Panc1 (cell line): ENCODE measurements around the gene KIF25. TPM values are rescaled to one million over a fixed set of nuclear protein-coding genes. Genes with fewer than 3 reads are reported as not detected.

Experiments used
- ATAC-seq: fragments of 200-7000 bp; cut with Tn5 transposase; 2 replicates; pipeline ENCODE4 v1.9.1; 2020; ENCODE audit warnings: mild to moderate bottlenecking, moderate library complexity
- BruUV-seq: library from RNA; stranded (reverse); fragments of 400-500 nt; replicated peaks from 2 replicates; lab custom pipeline; 2021; lab: Mats Ljungman, UMichigan
- CTCF ChIA-PET: fragments of 300-600 bp; sonication (Branson Sonifier 250); formaldehyde crosslinking; loops from one replicate; lab custom pipeline; 2022; ENCODE audit warnings: antibody characterized with exemption; lab: Charles Lee
- POLR2A ChIA-PET: fragments of 300-600 bp; sonication (Branson Sonifier 250); formaldehyde crosslinking; loops from one replicate; lab custom pipeline; 2022; ENCODE audit warnings: antibody characterized with exemption; lab: Charles Lee
- DNase-seq: peaks from one replicate; pipeline ENCODE4 v3.0.0-alpha.2; 2010; ENCODE audit warnings: low read depth, low spot score
- H3K27ac ChIP-seq: 2 replicates; pipeline ENCODE4 v1.5.1; 2011; ENCODE audit warnings: mild to moderate bottlenecking, low read length, inconsistent platforms
- H3K27me3 ChIP-seq: fragments of 200-500 bp; sonication (Bioruptor generic); 2 replicates; pipeline ENCODE4 v1.6.0; 2014; ENCODE audit warnings: low read length, inconsistent platforms; ENCODE audit not compliant: control insufficient read depth, insufficient read depth
- H3K36me3 ChIP-seq: fragments of 200-500 bp; sonication (Bioruptor generic); 2 replicates; pipeline ENCODE4 v1.5.1; 2014; ENCODE audit warnings: inconsistent platforms, mild to moderate bottlenecking, low read length, moderate library complexity; ENCODE audit not compliant: control insufficient read depth, insufficient read depth
- H3K4me1 ChIP-seq: 2 replicates; pipeline ENCODE4 v1.5.1; 2011; ENCODE audit warnings: inconsistent platforms, mild to moderate bottlenecking, low read length, moderate library complexity; ENCODE audit not compliant: control insufficient read depth, insufficient read depth
- H3K4me3 ChIP-seq, 2 experiments: 2 replicates each; pipeline ENCODE4 v1.5.1; 2011 to 2012; ENCODE audit warnings: low read depth in 2 of 2, low read length in 2 of 2, mild to moderate bottlenecking in 2 of 2, inconsistent platforms in 1 of 2, moderate library complexity in 1 of 2
- H3K9me3 ChIP-seq: fragments of 200-500 bp; sonication (Bioruptor generic); 2 replicates; pipeline ENCODE4 v1.5.1; 2014; ENCODE audit warnings: low read depth, mild to moderate bottlenecking, inconsistent platforms, low read length, moderate library complexity; ENCODE audit not compliant: control insufficient read depth, insufficient read depth
- POLR2AphosphoS5 ChIP-seq: IDR thresholded peaks from 2 replicates; pipeline ENCODE4 v1.6.1; 2012; ENCODE audit warnings: mild to moderate bottlenecking, low read depth, low read length, moderate library complexity
- SIN3A ChIP-seq: IDR thresholded peaks from 2 replicates; pipeline ENCODE4 v1.6.1; 2012; ENCODE audit warnings: low read depth, mild to moderate bottlenecking, low read length, moderate library complexity, borderline replicate concordance; ENCODE audit not compliant: insufficient read depth
- TCF7L2 ChIP-seq: IDR thresholded peaks from 2 replicates; pipeline ENCODE4 v1.6.1; 2011; ENCODE audit warnings: mild to moderate bottlenecking, low read depth, low read length, inconsistent platforms
- in situ Hi-C: cut with HindIII; loops from 2 replicates; pipeline ENCODE4 v1.10.0; 2016; ENCODE audit warnings: low sequenced_read_pairs, low pct_unique_long_range_greater_than_20kb
- intact Hi-C: fragments of 100-400 bp; cut with micrococcal nuclease; formaldehyde crosslinking; loops from one replicate; pipeline ENCODE4 v1.10.0; 2022; ENCODE audit not compliant: unreplicated experiment
- total RNA-seq: library from RNA; stranded (reverse); gene quantifications from one replicate; pipeline ENCODE4 v1.2.1, GENCODE V29; 2021; ENCODE audit not compliant: unreplicated experiment
- TF ChIP-seq, protein P1 (sequence below), 2 experiments: IDR thresholded peaks; 2 replicates each; pipeline ENCODE4 v1.6.1; 2011 to 2012; ENCODE audit warnings: low read depth in 2 of 2, control low read depth in 1 of 2, low read length in 1 of 2, mild to moderate bottlenecking in 1 of 2, moderate library complexity in 1 of 2; ENCODE audit not compliant: insufficient read depth in 1 of 2
- TF ChIP-seq, protein P2 (sequence below): fragments of 450-650 bp; IDR thresholded peaks from 2 replicates; pipeline ENCODE4 v1.5.1; 2017; ENCODE audit warnings: mild to moderate bottlenecking

The KIF25 gene
- total RNA-seq, 1 experiment from 2014 or later = 0.44 TPM

DNA sequence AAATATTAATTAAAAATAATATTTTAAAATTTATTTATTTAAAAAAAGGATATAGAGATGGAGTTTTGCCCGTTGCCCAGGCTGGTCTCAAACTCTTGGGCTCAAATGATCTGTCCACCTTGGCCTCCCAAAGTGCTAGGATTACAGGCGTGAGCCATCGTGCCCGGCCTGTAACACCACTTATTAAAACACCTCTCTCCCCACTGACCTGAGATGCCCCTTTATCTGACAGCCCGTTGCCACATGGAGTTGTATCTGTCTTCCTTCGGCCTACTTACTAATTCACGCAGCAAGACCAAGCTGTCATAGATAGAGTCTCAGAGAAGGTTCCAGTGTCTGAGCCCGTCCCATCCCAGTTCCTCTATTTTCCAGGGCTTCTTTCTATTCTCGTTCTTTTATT is 30.7 kb downstream of the KIF25 start:
- POLR2A ChIA-PET = interaction anchor here (0.6 kb wide), 1 partner anchor 238 kb away, joined by 3 read pairs; no protein-coding TSS in a partner anchor
- no peak overlapping the region for H3K4me3 ChIP-seq
- DNase-seq (no peak), ATAC-seq (no peak)
- no peak overlapping the region for H3K27ac ChIP-seq
- H3K36me3 ChIP-seq = no peaks in the 10 kb centered on the region
- TF ChIP-seq SIN3A = no peak
- TF ChIP-seq, protein P1, sequence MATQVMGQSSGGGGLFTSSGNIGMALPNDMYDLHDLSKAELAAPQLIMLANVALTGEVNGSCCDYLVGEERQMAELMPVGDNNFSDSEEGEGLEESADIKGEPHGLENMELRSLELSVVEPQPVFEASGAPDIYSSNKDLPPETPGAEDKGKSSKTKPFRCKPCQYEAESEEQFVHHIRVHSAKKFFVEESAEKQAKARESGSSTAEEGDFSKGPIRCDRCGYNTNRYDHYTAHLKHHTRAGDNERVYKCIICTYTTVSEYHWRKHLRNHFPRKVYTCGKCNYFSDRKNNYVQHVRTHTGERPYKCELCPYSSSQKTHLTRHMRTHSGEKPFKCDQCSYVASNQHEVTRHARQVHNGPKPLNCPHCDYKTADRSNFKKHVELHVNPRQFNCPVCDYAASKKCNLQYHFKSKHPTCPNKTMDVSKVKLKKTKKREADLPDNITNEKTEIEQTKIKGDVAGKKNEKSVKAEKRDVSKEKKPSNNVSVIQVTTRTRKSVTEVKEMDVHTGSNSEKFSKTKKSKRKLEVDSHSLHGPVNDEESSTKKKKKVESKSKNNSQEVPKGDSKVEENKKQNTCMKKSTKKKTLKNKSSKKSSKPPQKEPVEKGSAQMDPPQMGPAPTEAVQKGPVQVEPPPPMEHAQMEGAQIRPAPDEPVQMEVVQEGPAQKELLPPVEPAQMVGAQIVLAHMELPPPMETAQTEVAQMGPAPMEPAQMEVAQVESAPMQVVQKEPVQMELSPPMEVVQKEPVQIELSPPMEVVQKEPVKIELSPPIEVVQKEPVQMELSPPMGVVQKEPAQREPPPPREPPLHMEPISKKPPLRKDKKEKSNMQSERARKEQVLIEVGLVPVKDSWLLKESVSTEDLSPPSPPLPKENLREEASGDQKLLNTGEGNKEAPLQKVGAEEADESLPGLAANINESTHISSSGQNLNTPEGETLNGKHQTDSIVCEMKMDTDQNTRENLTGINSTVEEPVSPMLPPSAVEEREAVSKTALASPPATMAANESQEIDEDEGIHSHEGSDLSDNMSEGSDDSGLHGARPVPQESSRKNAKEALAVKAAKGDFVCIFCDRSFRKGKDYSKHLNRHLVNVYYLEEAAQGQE (IDR thresholded peaks at IDR 0.05; ENCODE audit: insufficient read depth in 1 of 2, low read depth in 2 of 2, low read length in 1 of 2) = no peak
- TF ChIP-seq, protein P2, sequence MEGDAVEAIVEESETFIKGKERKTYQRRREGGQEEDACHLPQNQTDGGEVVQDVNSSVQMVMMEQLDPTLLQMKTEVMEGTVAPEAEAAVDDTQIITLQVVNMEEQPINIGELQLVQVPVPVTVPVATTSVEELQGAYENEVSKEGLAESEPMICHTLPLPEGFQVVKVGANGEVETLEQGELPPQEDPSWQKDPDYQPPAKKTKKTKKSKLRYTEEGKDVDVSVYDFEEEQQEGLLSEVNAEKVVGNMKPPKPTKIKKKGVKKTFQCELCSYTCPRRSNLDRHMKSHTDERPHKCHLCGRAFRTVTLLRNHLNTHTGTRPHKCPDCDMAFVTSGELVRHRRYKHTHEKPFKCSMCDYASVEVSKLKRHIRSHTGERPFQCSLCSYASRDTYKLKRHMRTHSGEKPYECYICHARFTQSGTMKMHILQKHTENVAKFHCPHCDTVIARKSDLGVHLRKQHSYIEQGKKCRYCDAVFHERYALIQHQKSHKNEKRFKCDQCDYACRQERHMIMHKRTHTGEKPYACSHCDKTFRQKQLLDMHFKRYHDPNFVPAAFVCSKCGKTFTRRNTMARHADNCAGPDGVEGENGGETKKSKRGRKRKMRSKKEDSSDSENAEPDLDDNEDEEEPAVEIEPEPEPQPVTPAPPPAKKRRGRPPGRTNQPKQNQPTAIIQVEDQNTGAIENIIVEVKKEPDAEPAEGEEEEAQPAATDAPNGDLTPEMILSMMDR = no peak
- TF ChIP-seq POLR2AphosphoS5 = no peak
- TF ChIP-seq TCF7L2 = no peak
- H3K4me1 ChIP-seq = peaks cover 12% of the 10 kb centered on the region
- CTCF ChIA-PET = no interaction called here
- BruUV-seq = no TSS peak
- H3K9me3 ChIP-seq = no peaks in the 10 kb centered on the region
- H3K27me3 ChIP-seq = no peaks in the 10 kb centered on the region
- in situ Hi-C loops (no loop called here), intact Hi-C loops (no loop called here)

DNA sequence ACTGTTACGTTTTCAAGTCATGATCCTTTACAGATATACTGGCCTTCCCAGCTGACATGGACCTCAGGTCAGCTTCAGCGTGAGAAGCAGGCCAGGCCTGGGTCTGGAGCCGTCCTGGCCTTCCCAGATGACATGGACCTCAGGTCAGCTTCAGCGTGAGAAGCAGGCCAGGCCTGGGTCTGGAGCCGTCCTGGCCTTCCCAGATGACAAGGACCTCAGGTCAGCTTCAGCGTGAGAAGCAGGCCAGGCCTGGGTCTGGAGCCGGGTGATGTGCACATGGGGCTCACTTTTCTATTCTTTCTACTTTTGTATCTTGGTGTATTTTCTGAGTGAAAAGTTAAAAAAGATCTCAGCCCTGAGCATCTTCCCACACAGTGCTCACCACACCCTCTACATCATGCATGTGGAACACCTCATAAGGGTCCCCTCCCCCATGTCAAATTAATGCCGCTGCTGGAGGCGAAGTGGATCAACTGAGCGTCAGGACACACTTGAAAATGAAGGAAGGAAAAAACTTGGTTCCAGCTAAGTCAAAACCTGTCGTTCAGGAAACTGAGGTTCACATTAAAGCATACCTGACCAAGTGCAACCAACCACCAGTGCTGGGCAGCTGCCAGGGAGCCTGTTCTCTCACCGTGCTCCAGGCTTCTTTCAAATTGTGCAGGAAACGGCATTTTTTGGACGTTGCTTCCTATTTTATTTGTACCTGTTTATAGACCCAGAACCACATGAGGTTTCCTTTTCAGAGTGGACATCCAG is 32.2 kb downstream of the KIF25 start:
- Histone ChIP-seq H3K4me3 (no peak overlapping the region), H3K9me3 (no peaks in the 10 kb centered on the region), H3K36me3 (no peaks in the 10 kb centered on the region), H3K4me1 (peaks cover 14% of the 10 kb centered on the region), H3K27me3 (no peaks in the 10 kb centered on the region), H3K27ac (no peak overlapping the region; the same call in 1 of the 2 replicates)
- POLR2A ChIA-PET = no interaction called here
- DNase-seq (no peak), ATAC-seq (no peak)
- BruUV-seq = no TSS peak
- TF ChIP-seq, protein P2 = no peak
- TF ChIP-seq SIN3A (no peak), TCF7L2 (no peak), POLR2AphosphoS5 (no peak)
- TF ChIP-seq, protein P1 (IDR thresholded peaks at IDR 0.05; ENCODE audit: insufficient read depth in 1 of 2, low read depth in 2 of 2, low read length in 1 of 2) = no peak
- in situ Hi-C loops (no loop called here), intact Hi-C loops (no loop called here)
- CTCF ChIA-PET = no interaction called here
